Breast epithelium (tissue), 4 donors: Measurements from ENCODE around the gene PPIC. TPM values are rescaled to one million over a fixed set of nuclear protein-coding genes. Genes with fewer than 3 reads are reported as not detected.

Experiments used
- DNase-seq, 2 donors: peaks; one replicate each; pipeline ENCODE4 v3.0.0-alpha.2; 2019; ENCODE audit warnings: low spot score in 2 of 2
- H3K27ac ChIP-seq, 2 donors: fragments of 200-600 bp; sonication (generic) in 1 of 2; one replicate each; pipeline ENCODE4 v1.5.1; 2016 to 2019; ENCODE audit warnings: mild to moderate bottlenecking in 1 of 2
- H3K27me3 ChIP-seq, 2 donors: fragments of 200-600 bp; sonication (generic) in 1 of 2; one replicate each; pipeline versions ENCODE4 v1.5.1 to v1.6.0; 2017 to 2019; ENCODE audit warnings: control low read depth in 1 of 2, mild to moderate bottlenecking in 1 of 2
- H3K36me3 ChIP-seq: fragments of 200-600 bp; one replicate; pipeline ENCODE4 v1.5.1; 2019
- H3K4me1 ChIP-seq, 2 donors: fragments of 200-600 bp; sonication (generic); one replicate each; pipeline ENCODE4 v1.5.1; 2016 to 2019; ENCODE audit warnings: control low read depth in 1 of 2
- H3K4me3 ChIP-seq, 3 donors: fragments of 200-600 bp; sonication (generic); 1 replicate in 2 of 3; 2 replicates in 1 of 3; pipeline ENCODE4 v1.5.1; 2016 to 2019; ENCODE audit warnings: mild to moderate bottlenecking in 3 of 3, moderate library complexity in 2 of 3
- H3K9me3 ChIP-seq, 2 donors: fragments of 200-600 bp; sonication (generic) in 1 of 2; one replicate each; pipeline ENCODE4 v1.5.1; 2016 to 2019; ENCODE audit warnings: control low read depth in 1 of 2
- CTCF ChIP-seq, 3 donors: fragments of 450-650 bp; IDR thresholded peaks; one replicate each; pipeline ENCODE4 v1.5.1; 2016 to 2017; ENCODE audit warnings: antibody characterized with exemption in 3 of 3, mild to moderate bottlenecking in 3 of 3, moderate library complexity in 3 of 3
- POLR2A ChIP-seq: fragments of 450-650 bp; IDR thresholded peaks from one replicate; pipeline ENCODE4 v1.6.1; 2016; ENCODE audit warnings: antibody characterized with exemption, mild to moderate bottlenecking, moderate library complexity
- POLR2AphosphoS5 ChIP-seq, 3 donors: sonication (generic); formaldehyde crosslinking; IDR thresholded peaks; one replicate each; pipeline ENCODE4 v1.6.1; 2017; ENCODE audit warnings: antibody characterized with exemption in 3 of 3
- intact Hi-C: fragments of 100-400 bp; cut with DNase I; formaldehyde crosslinking; loops from one replicate; pipeline ENCODE4 v1.15.1; 2023; ENCODE audit warnings: low total_unique reads
- total RNA-seq, 3 donors: library from RNA; depleted of rRNA; stranded (reverse); fragments of >200 nt; gene quantifications; one replicate each; pipeline ENCODE4 v1.1.0, GENCODE V29; 2016

The PPIC gene
- total RNA-seq, 3 donors from 2014 or later = 18.7 to 33.1 (median 30.3) TPM

GRCh38 chr5:123051206-123051605, 14.7 kb upstream of the PPIC start:
- no peaks in the 10 kb centered on the region for H3K4me1 ChIP-seq
- no peak overlapping the region for H3K4me3 ChIP-seq
- no peak for TF ChIP-seq POLR2A
- TF ChIP-seq POLR2AphosphoS5 (IDR thresholded peaks at IDR 0.05) = no peak
- TF ChIP-seq CTCF (IDR thresholded peaks at IDR 0.05) = no peak
- H3K27me3 ChIP-seq = no peaks in the 10 kb centered on the region
- H3K9me3 ChIP-seq = peaks cover 0 to 10% of the 10 kb centered on the region in 2 donors
- H3K27ac ChIP-seq = no peak overlapping the region
- intact Hi-C loops = no loop called here
- DNase-seq = no peak
- H3K36me3 ChIP-seq = no peaks in the 10 kb centered on the region

DNA sequence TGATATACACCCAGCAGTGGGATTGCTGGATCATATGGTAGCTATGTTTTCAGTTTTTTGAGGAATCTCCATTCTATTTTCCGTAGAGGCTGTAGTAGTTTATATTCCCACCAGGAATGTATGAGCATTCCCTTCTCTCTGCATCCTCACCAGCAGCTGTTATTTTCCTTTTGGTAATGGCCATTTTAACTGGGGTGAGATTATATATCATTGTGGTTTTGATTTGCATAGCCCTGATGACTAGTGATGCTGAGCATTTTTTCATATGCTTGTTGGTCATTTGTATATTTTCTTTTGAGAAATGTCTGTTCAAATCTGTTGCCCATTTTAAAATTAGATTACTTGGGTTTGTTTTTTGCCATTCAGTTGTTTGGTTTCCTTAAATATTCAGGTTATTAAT, 11.2 kb upstream of the PPIC start:
- Histone ChIP-seq H3K36me3 (no peaks in the 10 kb centered on the region), H3K9me3 (peaks cover 0 to 10% of the 10 kb centered on the region in 2 donors), H3K27me3 (no peaks in the 10 kb centered on the region), H3K4me3 (no peak overlapping the region), H3K4me1 (no peaks in the 10 kb centered on the region), H3K27ac (no peak overlapping the region)
- intact Hi-C loops = loop anchor here (2.0 kb wide), 1 partner anchor 61 kb away; no protein-coding TSS in a partner anchor
- TF ChIP-seq POLR2AphosphoS5 (IDR thresholded peaks at IDR 0.05) = no peak
- no peak for TF ChIP-seq POLR2A
- no peak for TF ChIP-seq CTCF (IDR thresholded peaks at IDR 0.05)
- DNase-seq = no peak

- intact Hi-C loops = loop anchor here (2.0 kb wide), 1 partner anchor 59 kb away; no protein-coding TSS in a partner anchor
- H3K9me3 ChIP-seq = peaks cover 0 to 5% of the 10 kb centered on the region in 2 donors
- H3K4me1 ChIP-seq = no peaks in the 10 kb centered on the region
- H3K36me3 ChIP-seq = no peaks in the 10 kb centered on the region
- H3K27me3 ChIP-seq = no peaks in the 10 kb centered on the region
- H3K4me3 ChIP-seq = no peak overlapping the region
- no peak for DNase-seq
- H3K27ac ChIP-seq = no peak overlapping the region
- TF ChIP-seq POLR2A = no peak
- no peak for TF ChIP-seq CTCF (IDR thresholded peaks at IDR 0.05)
- TF ChIP-seq POLR2AphosphoS5 (IDR thresholded peaks at IDR 0.05) = no peak
Observed at GRCh38 chr5:123046222-123046621, 9.7 kb upstream of the PPIC start.

DNA sequence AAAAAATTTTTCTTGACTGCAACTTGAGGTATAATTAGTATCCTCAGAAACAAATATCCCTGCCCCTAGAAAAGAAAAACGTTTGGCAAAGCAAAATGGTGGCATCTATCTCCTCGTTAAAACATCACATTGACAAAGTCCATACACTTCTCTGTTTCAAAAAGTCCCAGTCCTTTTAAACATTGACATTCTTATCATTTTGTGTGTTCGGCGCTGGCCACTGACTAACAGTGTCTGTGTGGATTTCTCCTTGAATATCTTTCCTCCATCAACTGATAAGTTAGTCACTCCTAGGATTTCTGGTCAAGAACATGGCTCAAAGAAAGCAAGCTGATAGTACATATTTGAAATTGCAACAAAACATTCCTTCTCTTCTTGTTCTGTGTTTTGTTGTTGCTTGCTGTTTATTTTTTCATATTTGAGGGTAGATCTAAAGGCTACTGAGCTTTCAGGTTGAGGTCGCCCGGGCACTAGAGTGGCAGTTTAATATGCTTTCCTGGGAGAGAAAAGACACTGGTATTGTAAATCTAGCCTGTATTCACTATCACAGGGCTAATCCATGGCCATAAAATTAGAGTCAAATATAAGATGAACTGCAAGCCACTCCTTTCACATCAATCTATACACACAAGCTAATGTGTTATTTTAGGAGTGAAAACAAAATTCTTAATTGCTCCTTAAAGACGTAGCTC, 8.5 kb upstream of the PPIC start:
- no peak for TF ChIP-seq CTCF (IDR thresholded peaks at IDR 0.05)
- no peak for TF ChIP-seq POLR2AphosphoS5 (IDR thresholded peaks at IDR 0.05)
- no peak for TF ChIP-seq POLR2A
- no peaks in the 10 kb centered on the region for H3K27me3 ChIP-seq
- no peak overlapping the region for H3K4me3 ChIP-seq
- no peak overlapping the region for H3K27ac ChIP-seq
- peaks cover 0 to 1% of the 10 kb centered on the region in 2 donors for H3K9me3 ChIP-seq
- H3K4me1 ChIP-seq = no peaks in the 10 kb centered on the region
- DNase-seq = no peak
- no peaks in the 10 kb centered on the region for H3K36me3 ChIP-seq
- intact Hi-C loops = no loop called here

DNA sequence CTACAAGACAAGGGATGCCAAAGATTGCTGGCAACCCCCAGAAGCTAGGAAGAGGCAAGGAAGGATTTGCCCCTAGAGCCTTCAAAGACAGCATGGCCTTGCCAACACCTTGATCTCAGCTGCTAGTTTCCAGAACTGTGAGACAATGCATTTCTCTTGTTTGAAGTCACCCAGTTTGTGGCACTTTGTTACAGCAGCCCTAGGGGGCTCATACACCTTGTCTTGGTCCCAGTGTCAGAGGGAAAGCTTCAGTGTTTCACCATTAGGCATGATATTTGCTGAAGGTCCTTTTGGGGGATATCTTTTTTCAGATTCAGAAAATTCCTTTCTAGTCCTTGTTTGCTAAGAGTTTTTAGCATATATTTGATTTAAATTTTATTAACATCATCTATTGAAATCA, 3.1 kb upstream of the PPIC start:
- Histone ChIP-seq H3K36me3 (no peaks in the 10 kb centered on the region), H3K9me3 (no peaks in the 10 kb centered on the region), H3K27me3 (no peaks in the 10 kb centered on the region), H3K4me3 (no peak overlapping the region), H3K4me1 (peaks cover 0 to 3% of the 10 kb centered on the region in 2 donors), H3K27ac (no peak overlapping the region)
- DNase-seq = no peak
- TF ChIP-seq POLR2AphosphoS5 (IDR thresholded peaks at IDR 0.05) = no peak
- no peak for TF ChIP-seq POLR2A
- no peak for TF ChIP-seq CTCF (IDR thresholded peaks at IDR 0.05)
- intact Hi-C loops = loop anchor here (10.0 kb wide), 1 partner anchor 305 kb away; no protein-coding TSS in a partner anchor
